Sigmoid colon (tissue), 7 donors: ENCODE data around the gene C8B. TPM values are rescaled to one million over a fixed set of nuclear protein-coding genes. Genes with fewer than 3 reads are reported as not detected.

ENCODE experiments used
- DNase-seq: peaks from one replicate; pipeline ENCODE4 v3.0.0-alpha.2; 2019
- H3K27ac ChIP-seq, 4 donors: fragments of 200-600 bp; sonication (generic); one replicate each; pipeline ENCODE4 v1.5.1; 2016 to 2019; ENCODE audit warnings: mild to moderate bottlenecking in 1 of 4
- H3K27me3 ChIP-seq, 3 donors: fragments of 200-600 bp; sonication (generic); one replicate each; pipeline ENCODE4 v1.5.1; 2019; ENCODE audit warnings: mild to moderate bottlenecking in 1 of 3
- H3K36me3 ChIP-seq, 4 donors: fragments of 200-600 bp; sonication (generic); one replicate each; pipeline ENCODE4 v1.5.1; 2016 to 2019
- H3K4me1 ChIP-seq, 4 donors: fragments of 200-600 bp; sonication (generic); one replicate each; pipeline ENCODE4 v1.5.1; 2017 to 2019
- H3K4me3 ChIP-seq, 4 donors: fragments of 200-600 bp; sonication (generic); one replicate each; pipeline ENCODE4 v1.5.1; 2017 to 2019; ENCODE audit warnings: mild to moderate bottlenecking in 2 of 4, moderate library complexity in 1 of 4
- H3K9me3 ChIP-seq, 4 donors: fragments of 200-600 bp in 3 of 4; sonication (generic) in 3 of 4; one replicate each; pipeline versions ENCODE4 v1.5.1 to v1.6.1; 2013 to 2019
- CTCF ChIP-seq, 4 experiments: fragments of 450-650 bp in 3 of 4; fragments of 200-600 bp in 1 of 4; IDR thresholded peaks; one replicate each; pipeline ENCODE4 v1.5.1; 2016 to 2019; ENCODE audit warnings: antibody characterized with exemption in 4 of 4, mild to moderate bottlenecking in 3 of 4, moderate library complexity in 2 of 4
- EP300 ChIP-seq, 4 donors: sonication (generic); formaldehyde crosslinking; IDR thresholded peaks; one replicate each; pipeline ENCODE4 v1.6.1; 2017; ENCODE audit warnings: antibody characterized with exemption in 4 of 4
- POLR2A ChIP-seq, 2 donors: fragments of 450-650 bp; IDR thresholded peaks; one replicate each; pipeline ENCODE4 v1.6.1; 2016; ENCODE audit warnings: antibody characterized with exemption in 2 of 2, mild to moderate bottlenecking in 2 of 2, moderate library complexity in 2 of 2
- POLR2AphosphoS5 ChIP-seq, 4 donors: sonication (generic); formaldehyde crosslinking; IDR thresholded peaks; one replicate each; pipeline ENCODE4 v1.6.1; 2017; ENCODE audit warnings: antibody characterized with exemption in 4 of 4
- WGBS, 2 donors: extraction: QIAGEN DNeasy Blood & Tissue Kit; methylation state at CpG; one replicate each; pipeline ENCODE4 v1.1.7; 2013; 5-methylcytosine and 5-hydroxymethylcytosine counted together
- intact Hi-C: fragments of 100-400 bp; cut with DNase I; formaldehyde crosslinking; loops from one replicate; pipeline ENCODE4 v1.15.1; 2023
- polyA plus RNA-seq, 3 donors: library from polyadenylated mRNA; stranded (reverse); fragments of 200-250 nt; gene quantifications; one replicate each; pipeline ENCODE4 v1.2.3, GENCODE V29; 2013
- total RNA-seq, 4 donors: library from RNA; depleted of rRNA; stranded (reverse); fragments of >200 nt; gene quantifications; one replicate each; pipeline ENCODE4 v1.1.0, GENCODE V29; 2016
- donor health status: healthy with polysubstance abuse.
- donor health status: Bipolar disorder and iron deficiency.
- donor health status: healthy.

Gene C8B
- total and polyA plus RNA-seq, 7 donors: not detected

GRCh38 chr1:56970280-56970679, 4.5 kb upstream of the C8B start:
- WGBS, 2 donors: 88 to 92% methylated on average over 1 of the region's 1 CpG
- no peaks in the 10 kb centered on the region for H3K27me3 ChIP-seq
- no peak overlapping the region for H3K27ac ChIP-seq
- no peaks in the 10 kb centered on the region for H3K9me3 ChIP-seq
- no peak for TF ChIP-seq EP300 (IDR thresholded peaks at IDR 0.05)
- TF ChIP-seq POLR2A (IDR thresholded peaks at IDR 0.05): no peak
- no peak for TF ChIP-seq POLR2AphosphoS5 (IDR thresholded peaks at IDR 0.05)
- no peak for TF ChIP-seq CTCF (IDR thresholded peaks at IDR 0.05)
- DNase-seq: no peak
- no peaks in the 10 kb centered on the region for H3K4me1 ChIP-seq
- no peaks in the 10 kb centered on the region for H3K36me3 ChIP-seq
- intact Hi-C loops: no loop called here
- H3K4me3 ChIP-seq: no peak overlapping the region

- Histone ChIP-seq H3K4me3 (no peak overlapping the region), H3K27me3 (no peaks in the 10 kb centered on the region), H3K4me1 (no peaks in the 10 kb centered on the region), H3K36me3 (no peaks in the 10 kb centered on the region), H3K9me3 (no peaks in the 10 kb centered on the region), H3K27ac (no peak overlapping the region)
- WGBS, 2 donors: 79 to 85% methylated on average over 2 of the region's 2 CpGs
- TF ChIP-seq CTCF (IDR thresholded peaks at IDR 0.05) (no peak), EP300 (IDR thresholded peaks at IDR 0.05) (no peak), POLR2A (IDR thresholded peaks at IDR 0.05) (no peak), POLR2AphosphoS5 (IDR thresholded peaks at IDR 0.05) (no peak)
- DNase-seq: no peak
- intact Hi-C loops: no loop called here
Observed at GRCh38 chr1:56968878-56969495, 3.2 kb upstream of the C8B start.

GRCh38 chr1:56967900-56968832, 2.4 kb upstream of the C8B start:
- Histone ChIP-seq H3K27me3 (no peaks in the 10 kb centered on the region), H3K27ac (no peak overlapping the region), H3K36me3 (no peaks in the 10 kb centered on the region), H3K4me1 (no peaks in the 10 kb centered on the region), H3K9me3 (no peaks in the 10 kb centered on the region), H3K4me3 (no peak overlapping the region)
- intact Hi-C loops: no loop called here
- DNase-seq: no peak
- 38 to 41% methylated on average over 15 of the region's 15 CpGs for WGBS, 2 donors
- TF ChIP-seq CTCF (IDR thresholded peaks at IDR 0.05): no peak

- DNase-seq: no peak
- TF ChIP-seq POLR2A (IDR thresholded peaks at IDR 0.05) (no peak), EP300 (IDR thresholded peaks at IDR 0.05) (no peak), POLR2AphosphoS5 (IDR thresholded peaks at IDR 0.05) (no peak), CTCF (IDR thresholded peaks at IDR 0.05) (no peak)
- Histone ChIP-seq H3K36me3 (no peaks in the 10 kb centered on the region), H3K27ac (no peak overlapping the region), H3K27me3 (no peaks in the 10 kb centered on the region), H3K4me1 (no peaks in the 10 kb centered on the region), H3K9me3 (no peaks in the 10 kb centered on the region), H3K4me3 (no peak overlapping the region)
- WGBS, 2 donors: 68 to 69% methylated on average over 3 of the region's 3 CpGs
- intact Hi-C loops: no loop called here
Observed at GRCh38 chr1:56967355-56967754, 1.5 kb upstream of the C8B start.
